NCI-H128 (cell line): ENCODE measurements around the gene SMIM28.

ENCODE experiments used
- DNase-seq: peaks from one replicate; lab custom pipeline; 2025; ENCODE audit not compliant: unreplicated experiment; lab: John Stamatoyannopoulos, UW

The SMIM28 gene

DNA sequence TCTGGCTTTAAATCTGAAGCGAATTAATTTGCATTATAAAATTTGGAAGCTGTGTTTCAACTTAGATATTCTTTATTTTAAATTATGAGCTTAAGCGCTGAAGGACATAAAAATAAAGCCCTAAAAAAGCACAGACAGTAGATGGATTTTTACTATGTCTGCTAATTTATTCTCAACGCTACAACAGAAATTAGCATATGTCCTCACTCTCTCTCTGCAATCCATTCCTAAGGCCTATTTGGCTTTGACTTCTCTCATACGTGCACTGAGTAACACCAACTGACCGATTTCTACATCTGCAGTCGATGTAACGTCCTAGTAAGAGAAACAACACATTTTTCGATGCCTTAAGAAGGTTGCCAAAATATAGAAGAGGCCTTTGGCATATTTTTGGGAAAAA is 50.0 kb downstream of the SMIM28 start:
- no peak for DNase-seq

DNA sequence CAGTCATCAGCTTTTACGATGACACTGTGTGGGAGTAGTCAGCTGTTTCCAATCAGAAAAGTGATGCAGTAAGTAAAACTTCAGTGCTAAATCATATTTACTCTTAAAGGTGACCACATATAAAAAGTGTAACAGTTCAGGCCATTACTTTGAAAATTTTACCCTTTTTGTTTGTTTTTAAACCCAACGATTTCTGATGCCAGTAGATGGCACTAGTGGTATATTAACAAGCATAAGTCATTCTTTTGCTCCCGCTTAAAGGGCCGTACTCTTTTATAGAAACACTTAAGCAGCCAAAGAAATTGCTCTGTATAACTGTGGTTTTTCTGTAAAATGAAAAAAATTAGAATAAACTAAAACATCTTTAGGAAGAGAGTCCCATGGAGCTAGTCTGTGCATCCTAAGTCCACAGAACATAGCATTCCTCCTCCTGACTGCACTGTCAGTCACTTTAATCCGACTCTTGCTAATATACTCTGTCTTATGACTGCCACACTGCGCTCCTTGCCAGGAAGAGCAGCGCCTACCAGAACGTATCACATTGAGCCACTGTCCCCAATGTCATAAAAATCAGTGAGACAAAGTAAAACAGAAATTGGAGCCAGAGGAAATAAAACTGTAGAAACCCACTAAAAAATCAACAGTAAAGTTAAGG is 51.4 kb downstream of the SMIM28 start:
- no peak for DNase-seq

DNA sequence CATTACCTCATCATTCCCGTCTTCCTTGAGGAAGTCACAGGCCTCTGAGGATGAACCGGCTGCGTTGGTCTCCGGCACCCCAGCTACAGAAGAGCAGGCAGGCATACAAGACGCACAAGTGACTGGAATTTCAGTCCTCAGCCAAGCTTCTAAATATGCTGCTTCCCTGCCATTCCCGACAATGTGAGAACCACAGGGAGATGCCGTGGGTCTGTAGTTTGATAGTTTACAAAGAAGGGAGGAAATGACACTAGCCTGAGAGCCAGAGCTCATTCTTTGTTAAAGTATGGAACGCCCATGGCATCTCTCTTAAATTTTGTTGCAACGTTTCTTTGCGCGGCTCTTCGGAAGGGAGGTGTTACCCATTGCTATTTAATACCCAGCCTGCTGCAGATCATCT is 52.1 kb downstream of the SMIM28 start:
- no peak for DNase-seq

DNA sequence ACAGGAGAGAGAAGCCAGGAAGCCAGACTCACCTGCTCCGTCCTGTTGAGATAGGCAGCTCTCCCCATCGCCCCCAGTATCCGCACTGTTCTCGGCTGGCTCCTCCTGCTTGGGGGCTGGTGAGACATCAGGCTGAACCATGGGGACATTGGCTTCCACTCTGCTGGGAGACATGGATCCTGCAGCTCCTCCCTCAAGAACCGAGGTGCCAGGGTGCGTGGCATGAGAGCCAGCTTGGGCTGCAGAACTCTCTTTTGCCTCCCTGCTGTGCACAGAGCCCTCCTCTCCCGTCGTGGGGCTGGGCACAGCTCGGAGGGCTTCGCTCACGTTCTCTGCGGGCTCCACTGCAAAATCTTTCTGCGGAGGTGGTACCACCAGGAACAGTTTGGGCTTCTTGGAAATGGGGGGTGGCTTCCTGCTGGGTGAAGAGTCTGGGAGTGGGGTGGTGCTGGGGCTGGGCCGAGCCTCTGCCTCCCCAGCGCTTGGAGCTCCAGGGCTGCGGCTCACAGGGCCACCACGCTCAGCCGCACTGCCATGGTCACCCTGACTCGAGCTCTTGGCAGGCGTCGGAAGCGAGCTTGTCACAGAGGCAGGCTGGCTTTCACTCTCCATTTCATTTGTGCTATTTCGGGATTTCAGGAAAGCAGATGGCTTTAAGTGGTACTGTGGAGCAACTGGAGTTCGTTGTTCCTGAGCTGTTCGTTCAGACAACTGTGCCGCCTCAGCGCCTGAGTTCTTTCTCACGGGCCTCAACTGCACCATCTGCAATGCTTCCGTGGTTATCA is 52.8 kb downstream of the SMIM28 start:
- no peak for DNase-seq

DNA sequence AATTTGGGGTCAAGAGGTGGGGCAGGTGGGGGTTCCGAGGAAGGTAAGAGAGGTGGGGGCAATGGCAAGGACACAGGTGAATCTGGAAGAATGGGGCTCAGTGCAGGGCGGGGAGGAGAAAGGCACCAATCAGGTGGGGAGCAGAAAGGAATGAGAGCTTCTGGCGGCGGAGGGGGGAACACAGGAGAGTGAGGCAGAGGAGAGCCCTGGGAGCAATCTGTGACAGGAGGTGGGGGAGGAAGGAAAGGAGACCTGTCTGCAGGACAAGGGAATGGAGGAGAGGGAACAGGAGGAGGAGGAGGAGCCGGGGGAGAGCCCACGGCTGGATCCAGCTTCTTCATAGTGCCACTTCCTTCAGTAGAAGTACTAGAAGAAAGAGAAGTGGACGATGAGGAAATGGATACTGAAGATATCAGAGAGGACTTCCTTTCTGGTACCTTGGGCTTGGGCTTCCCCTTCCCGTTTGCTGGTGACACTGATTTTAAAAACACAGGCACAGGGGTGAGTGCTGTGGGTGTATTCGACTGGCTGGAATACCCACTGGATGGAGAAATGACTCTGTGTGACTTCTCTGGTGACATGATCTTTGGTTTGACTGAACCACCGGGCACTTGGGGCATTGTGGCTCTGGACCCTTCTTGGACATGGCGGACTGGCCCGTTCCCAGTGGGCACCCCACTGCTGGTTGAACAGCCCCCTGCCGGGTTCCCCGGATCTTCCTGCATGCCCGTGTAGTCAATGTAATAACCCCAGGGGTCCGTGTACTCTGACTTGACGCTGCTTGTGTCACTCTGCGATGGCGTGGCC is 53.8 kb downstream of the SMIM28 start:
- DNase-seq: no peak

DNA sequence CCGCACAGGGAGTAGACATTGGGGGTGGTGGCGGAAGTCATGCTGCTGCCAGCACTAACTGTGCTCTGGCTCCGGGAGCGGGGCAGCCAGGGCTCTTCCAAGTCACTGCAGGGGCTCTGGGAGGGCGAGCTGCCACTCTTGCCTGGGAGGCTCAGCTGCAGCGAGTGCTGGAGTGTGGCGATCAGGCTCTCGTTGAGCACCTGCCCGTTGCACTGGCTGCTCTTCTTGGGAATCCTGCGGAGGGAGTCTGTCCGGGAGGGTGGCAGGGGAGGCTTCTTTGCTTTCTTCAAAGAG is 54.3 kb downstream of the SMIM28 start:
- DNase-seq: no peak
